ENCODE measurements around the gene CDK19. TPM values are rescaled to one million over a fixed set of nuclear protein-coding genes. Genes with fewer than 3 reads are reported as not detected.
"Not testable (repeated sequence)": the region's sequence is repeated elsewhere in the genome, so short reads cannot be mapped to it uniquely, and the experiment has no call there.

The CDK19 gene
- total RNA-seq, 1 donor from 2014 or later: 20.0 TPM

- no peak for DNase-seq (ENCODE audit: low read depth)
These were observed 57.3 kb downstream of the CDK19 start for GRCh38 chr6:110757926-110758325.

GRCh38 chr6:110756817-110757216 lies 58.5 kb downstream of the CDK19 start:
- DNase-seq (ENCODE audit: low read depth): no peak

- no peak for DNase-seq (ENCODE audit: low read depth)
These were observed 59.8 kb downstream of the CDK19 start for GRCh38 chr6:110755411-110755834.

GRCh38 chr6:110753936-110754668 lies 61.2 kb downstream of the CDK19 start:
- peak; percentile 23 for DNase-seq (ENCODE audit: low read depth)

- DNase-seq (ENCODE audit: low read depth): no peak
These were observed 66.8 kb downstream of the CDK19 start for GRCh38 chr6:110748453-110748852.

GRCh38 chr6:110746680-110747079 lies 68.6 kb downstream of the CDK19 start:
- DNase-seq (ENCODE audit: low read depth): peak; percentile 30

- DNase-seq (ENCODE audit: low read depth): no peak
These were observed 70.3 kb downstream of the CDK19 start for GRCh38 chr6:110744991-110745390.

- DNase-seq (ENCODE audit: low read depth): not testable (repeated sequence)
These were observed 72.7 kb downstream of the CDK19 start for GRCh38 chr6:110742552-110742951.

- DNase-seq (ENCODE audit: low read depth): no peak
These were observed 73.8 kb downstream of the CDK19 start for GRCh38 chr6:110741517-110741916.

- DNase-seq (ENCODE audit: low read depth): peak; percentile 74
These were observed 76.3 kb downstream of the CDK19 start for GRCh38 chr6:110738899-110739365.

GRCh38 chr6:110735666-110736065 lies 79.6 kb downstream of the CDK19 start:
- no peak for DNase-seq (ENCODE audit: low read depth)

GRCh38 chr6:110731898-110732297 lies 83.4 kb downstream of the CDK19 start:
- DNase-seq (ENCODE audit: low read depth): no peak

- DNase-seq (ENCODE audit: low read depth): no peak
These were observed 84.1 kb downstream of the CDK19 start for GRCh38 chr6:110731196-110731595.

- no peak for DNase-seq (ENCODE audit: low read depth)
These were observed 86.8 kb downstream of the CDK19 start for GRCh38 chr6:110728501-110728900.

GRCh38 chr6:110723017-110723416 lies 92.3 kb downstream of the CDK19 start:
- DNase-seq (ENCODE audit: low read depth): no peak

GRCh38 chr6:110720066-110720465 lies 95.2 kb downstream of the CDK19 start:
- peak; percentile 28 for DNase-seq (ENCODE audit: low read depth)

- not testable (repeated sequence) for DNase-seq (ENCODE audit: low read depth)
These were observed 95.7 kb downstream of the CDK19 start for GRCh38 chr6:110719601-110720000.

GRCh38 chr6:110714143-110714542 lies 101.1 kb downstream of the CDK19 start:
- no peak for DNase-seq (ENCODE audit: low read depth)

GRCh38 chr6:110712238-110712637 lies 103.0 kb downstream of the CDK19 start:
- DNase-seq (ENCODE audit: low read depth): no peak

- DNase-seq (ENCODE audit: low read depth): no peak
These were observed 105.2 kb downstream of the CDK19 start for GRCh38 chr6:110710115-110710514.

GRCh38 chr6:110708295-110708950 lies 106.8 kb downstream of the CDK19 start:
- peak; percentile 59 for DNase-seq (ENCODE audit: low read depth)

GRCh38 chr6:110705543-110705942 lies 109.7 kb downstream of the CDK19 start:
- DNase-seq (ENCODE audit: low read depth): no peak

GRCh38 chr6:110703906-110704594 lies 111.2 kb downstream of the CDK19 start:
- peak; percentile 87 for DNase-seq (ENCODE audit: low read depth)

Measured in renal cortical epithelial cell (primary cell).